ENCODE measurements around the gene IL12RB2.

The IL12RB2 gene

DNA sequence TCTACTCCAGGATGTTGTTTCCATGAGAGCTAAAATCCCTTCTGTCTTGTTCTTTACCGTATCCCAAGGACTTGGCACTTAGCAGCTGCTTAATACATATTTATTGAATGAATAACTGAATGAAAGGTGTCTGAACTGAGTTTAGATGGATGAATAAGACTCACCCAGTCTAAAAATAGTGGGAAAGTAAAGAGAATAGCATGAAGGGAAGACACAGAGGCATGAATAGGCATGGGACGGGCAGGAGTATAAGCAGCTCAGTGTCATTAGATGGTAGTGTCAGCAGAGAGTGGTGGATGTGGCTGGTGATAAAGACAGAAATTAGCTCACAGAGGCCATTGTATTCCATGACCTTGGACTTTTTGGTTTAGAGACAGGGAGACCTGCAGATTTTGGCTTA is 9.2 kb downstream of the IL12RB2 start:
- POLR2A ChIA-PET: no interaction called here
- CTCF ChIA-PET: no interaction called here
- DNase-seq (ENCODE audit: low read depth, low spot score): no peak
- TF ChIP-seq, protein P1, sequence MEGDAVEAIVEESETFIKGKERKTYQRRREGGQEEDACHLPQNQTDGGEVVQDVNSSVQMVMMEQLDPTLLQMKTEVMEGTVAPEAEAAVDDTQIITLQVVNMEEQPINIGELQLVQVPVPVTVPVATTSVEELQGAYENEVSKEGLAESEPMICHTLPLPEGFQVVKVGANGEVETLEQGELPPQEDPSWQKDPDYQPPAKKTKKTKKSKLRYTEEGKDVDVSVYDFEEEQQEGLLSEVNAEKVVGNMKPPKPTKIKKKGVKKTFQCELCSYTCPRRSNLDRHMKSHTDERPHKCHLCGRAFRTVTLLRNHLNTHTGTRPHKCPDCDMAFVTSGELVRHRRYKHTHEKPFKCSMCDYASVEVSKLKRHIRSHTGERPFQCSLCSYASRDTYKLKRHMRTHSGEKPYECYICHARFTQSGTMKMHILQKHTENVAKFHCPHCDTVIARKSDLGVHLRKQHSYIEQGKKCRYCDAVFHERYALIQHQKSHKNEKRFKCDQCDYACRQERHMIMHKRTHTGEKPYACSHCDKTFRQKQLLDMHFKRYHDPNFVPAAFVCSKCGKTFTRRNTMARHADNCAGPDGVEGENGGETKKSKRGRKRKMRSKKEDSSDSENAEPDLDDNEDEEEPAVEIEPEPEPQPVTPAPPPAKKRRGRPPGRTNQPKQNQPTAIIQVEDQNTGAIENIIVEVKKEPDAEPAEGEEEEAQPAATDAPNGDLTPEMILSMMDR (IDR thresholded peaks at IDR 0.05; ENCODE audit: insufficient read depth, low read length, missing control alignments): no peak
- no peak overlapping the region for H3K4me3 ChIP-seq (ENCODE audit: low read depth, low read length)

DNA sequence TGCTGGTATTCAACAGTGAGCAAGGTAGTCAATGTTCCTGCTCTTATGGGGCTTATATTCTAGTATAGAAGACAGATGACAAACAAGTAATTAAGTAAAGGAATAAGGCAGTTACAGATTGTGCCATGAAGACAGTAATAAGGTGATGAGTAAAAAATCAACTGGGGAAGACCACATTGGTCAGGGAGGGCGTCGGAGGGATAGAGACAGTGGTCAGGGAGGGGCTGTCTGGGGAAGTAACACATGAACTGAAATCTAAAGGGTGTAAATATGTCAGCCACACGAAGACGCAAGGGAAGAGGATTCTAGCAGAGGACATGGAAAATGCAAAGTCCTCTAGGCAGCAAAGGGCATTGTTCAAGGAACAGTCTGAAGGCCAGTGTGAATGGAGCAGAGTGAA is 10.1 kb downstream of the IL12RB2 start:
- H3K4me3 ChIP-seq (ENCODE audit: low read depth, low read length): no peak overlapping the region
- ChIA-PET CTCF (no interaction called here), POLR2A (no interaction called here)
- TF ChIP-seq, protein P1 (IDR thresholded peaks at IDR 0.05; ENCODE audit: insufficient read depth, low read length, missing control alignments): no peak
- no peak for DNase-seq (ENCODE audit: low read depth, low spot score)

DNA sequence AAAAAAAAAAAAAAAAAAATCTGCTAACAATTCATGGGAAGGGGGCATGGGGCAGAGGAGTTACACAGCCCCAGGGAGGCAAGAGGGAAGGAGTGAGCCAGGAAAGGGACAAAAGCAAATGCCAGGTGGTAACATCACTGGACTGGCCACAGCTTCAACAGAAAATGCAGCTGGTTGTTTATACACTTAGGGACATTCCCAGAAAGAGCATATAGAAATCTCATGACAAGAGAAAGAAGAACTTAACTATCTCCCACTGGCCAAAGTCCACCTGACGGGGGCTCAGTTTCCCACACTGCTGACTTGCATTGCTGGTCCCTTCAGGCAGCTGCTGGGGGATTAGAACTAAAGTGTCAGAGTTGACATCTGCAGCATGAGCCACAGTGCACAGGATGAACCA is 14.8 kb downstream of the IL12RB2 start:
- ChIA-PET CTCF (interaction anchor here (0.8 kb wide), 1 partner anchor 109 kb away, joined by 3 read pairs; no protein-coding TSS in a partner anchor), POLR2A (no interaction called here)
- no peak overlapping the region for H3K4me3 ChIP-seq (ENCODE audit: low read depth, low read length)
- TF ChIP-seq, protein P1 (IDR thresholded peaks at IDR 0.05; ENCODE audit: insufficient read depth, low read length, missing control alignments): no peak
- no peak for DNase-seq (ENCODE audit: low read depth, low spot score)

DNA sequence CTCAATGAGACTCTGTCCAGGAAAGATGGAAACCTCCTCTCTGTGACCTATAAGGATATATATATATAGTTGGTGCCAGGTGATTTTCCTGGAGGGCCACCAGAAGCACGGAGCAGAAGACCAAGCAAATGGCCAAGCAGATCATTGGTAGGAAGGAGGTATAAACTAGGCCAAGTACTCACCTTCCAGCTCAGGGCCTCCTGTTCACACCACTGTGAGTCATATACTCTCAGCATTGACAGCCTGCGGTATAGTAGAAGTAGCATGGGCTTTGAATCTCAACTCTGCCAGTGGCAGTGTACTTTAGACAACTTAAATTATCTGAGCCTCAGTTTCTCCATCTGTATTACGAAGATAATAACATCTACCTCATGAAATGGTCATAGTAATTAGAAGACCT is 15.4 kb downstream of the IL12RB2 start:
- ChIA-PET CTCF (interaction anchor here (0.8 kb wide), 1 partner anchor 109 kb away, joined by 3 read pairs; no protein-coding TSS in a partner anchor), POLR2A (no interaction called here)
- no peak for DNase-seq (ENCODE audit: low read depth, low spot score)
- H3K4me3 ChIP-seq (ENCODE audit: low read depth, low read length): no peak overlapping the region
- TF ChIP-seq, protein P1 (IDR thresholded peaks at IDR 0.05; ENCODE audit: insufficient read depth, low read length, missing control alignments): no peak

DNA sequence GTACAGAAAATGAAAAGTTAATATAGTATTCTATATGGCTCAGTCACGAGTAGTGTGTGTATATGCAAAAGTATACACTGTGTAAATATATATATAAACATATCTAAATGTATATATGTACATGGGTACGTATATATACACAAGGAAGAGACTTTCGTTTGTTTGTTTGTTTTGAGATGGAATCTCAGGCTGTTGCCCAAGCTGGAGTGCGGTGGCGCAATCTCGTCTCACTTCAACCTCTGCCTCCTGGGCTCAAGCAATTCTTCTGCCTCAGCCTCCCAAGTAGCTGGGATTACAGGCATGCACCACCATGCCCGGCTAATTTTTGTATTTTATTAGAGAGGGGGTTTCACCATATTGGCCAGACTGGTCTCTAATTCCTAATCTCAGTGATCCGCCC is 16.4 kb downstream of the IL12RB2 start:
- TF ChIP-seq, protein P1 (IDR thresholded peaks at IDR 0.05; ENCODE audit: insufficient read depth, low read length, missing control alignments): no peak
- ChIA-PET POLR2A (no interaction called here), CTCF (interaction anchor here (0.9 kb wide), 1 partner anchor 23 kb away, joined by 3 read pairs; no protein-coding TSS in a partner anchor)
- DNase-seq (ENCODE audit: low read depth, low spot score): no peak
- H3K4me3 ChIP-seq (ENCODE audit: low read depth, low read length): no peak overlapping the region

DNA sequence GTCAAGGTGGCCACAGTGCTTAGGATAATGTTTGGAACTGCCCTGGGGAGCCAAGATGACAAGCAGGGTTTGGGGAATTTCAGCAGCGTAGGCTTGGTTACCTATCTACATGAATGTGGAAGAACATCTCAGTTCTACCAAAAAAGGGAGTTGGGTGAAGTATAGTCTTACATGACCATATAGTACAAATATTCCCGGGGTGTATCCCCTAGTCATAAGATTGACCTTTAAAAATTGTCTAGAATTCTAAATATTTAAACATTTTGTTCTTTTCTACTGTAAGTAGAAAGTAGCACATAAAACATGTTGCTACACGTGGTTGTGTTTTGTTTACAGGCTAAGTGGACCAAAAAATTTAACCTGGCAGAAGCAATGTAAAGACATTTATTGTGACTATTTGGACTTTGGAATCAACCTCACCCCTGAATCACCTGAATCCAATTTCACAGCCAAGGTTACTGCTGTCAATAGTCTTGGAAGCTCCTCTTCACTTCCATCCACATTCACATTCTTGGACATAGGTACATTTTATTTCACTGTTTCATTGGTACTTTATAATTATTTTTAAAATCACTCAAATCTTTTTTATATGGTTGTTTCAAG is 20.3 kb downstream of the IL12RB2 start:
- ChIA-PET CTCF (interaction anchor here (0.7 kb wide), 1 partner anchor 9 kb away, joined by 3 read pairs; no protein-coding TSS in a partner anchor), POLR2A (no interaction called here)
- DNase-seq (ENCODE audit: low read depth, low spot score): no peak
- TF ChIP-seq, protein P1 (IDR thresholded peaks at IDR 0.05; ENCODE audit: insufficient read depth, low read length, missing control alignments): no peak
- no peak overlapping the region for H3K4me3 ChIP-seq (ENCODE audit: low read depth, low read length)

Measured in AG04449 (cell line).